ENCODE results near the gene EFHC1.
"Not testable (repeated sequence)": the region's sequence is repeated elsewhere in the genome, so short reads cannot be mapped to it uniquely, and the experiment has no call there.

EFHC1 gene

DNA sequence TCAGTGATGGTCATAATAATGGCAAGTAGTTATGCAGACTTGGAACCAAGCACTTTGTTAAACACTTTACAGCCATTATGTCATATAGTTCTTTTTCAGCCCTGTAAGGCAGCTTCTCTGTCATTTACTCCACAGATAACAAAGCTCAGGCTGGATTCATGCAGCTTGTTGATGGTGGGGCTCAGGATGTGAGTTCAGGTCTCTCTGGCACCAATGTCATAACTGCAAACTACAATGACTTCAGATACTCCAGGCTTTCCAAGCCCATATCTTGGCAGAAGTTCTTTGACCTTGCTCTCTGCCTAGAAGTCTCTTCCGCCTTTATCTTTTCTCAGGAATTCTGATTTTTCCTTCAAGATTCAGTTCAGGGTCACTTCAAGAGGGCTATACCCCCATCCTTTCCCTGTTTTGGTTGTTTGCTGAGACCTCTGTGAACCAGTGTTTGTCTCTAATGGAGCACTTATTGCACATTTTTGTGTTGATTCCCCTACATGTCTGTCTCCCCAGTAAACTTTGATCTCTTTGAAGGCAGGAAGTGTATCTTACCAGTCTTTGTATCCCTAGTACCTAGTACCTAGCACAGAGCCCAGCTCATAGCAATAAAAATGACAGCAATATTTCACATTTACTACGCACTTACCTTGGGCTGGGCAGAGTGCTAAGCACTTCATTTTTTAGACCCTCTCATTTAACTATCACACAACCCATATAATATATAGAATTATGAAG lies 19.7 kb upstream of the EFHC1 start:
- DNase-seq, result no peak

DNA sequence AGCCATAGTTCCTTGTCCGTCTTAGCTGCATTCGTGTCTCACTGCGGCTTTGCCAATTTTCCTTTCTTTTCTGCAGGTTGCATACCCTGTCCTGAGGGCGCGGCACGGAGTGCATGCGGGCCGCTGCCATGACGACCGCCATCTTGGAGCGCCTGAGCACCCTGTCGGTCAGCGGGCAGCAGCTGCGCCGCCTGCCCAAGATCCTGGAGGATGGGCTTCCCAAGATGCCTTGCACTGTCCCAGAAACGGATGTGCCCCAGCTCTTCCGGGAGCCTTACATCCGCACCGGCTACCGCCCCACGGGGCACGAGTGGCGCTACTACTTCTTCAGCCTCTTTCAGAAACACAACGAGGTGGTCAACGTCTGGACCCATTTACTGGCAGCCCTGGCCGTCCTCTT lies 17.1 kb upstream of the EFHC1 start:
- DNase-seq, result no peak

DNA sequence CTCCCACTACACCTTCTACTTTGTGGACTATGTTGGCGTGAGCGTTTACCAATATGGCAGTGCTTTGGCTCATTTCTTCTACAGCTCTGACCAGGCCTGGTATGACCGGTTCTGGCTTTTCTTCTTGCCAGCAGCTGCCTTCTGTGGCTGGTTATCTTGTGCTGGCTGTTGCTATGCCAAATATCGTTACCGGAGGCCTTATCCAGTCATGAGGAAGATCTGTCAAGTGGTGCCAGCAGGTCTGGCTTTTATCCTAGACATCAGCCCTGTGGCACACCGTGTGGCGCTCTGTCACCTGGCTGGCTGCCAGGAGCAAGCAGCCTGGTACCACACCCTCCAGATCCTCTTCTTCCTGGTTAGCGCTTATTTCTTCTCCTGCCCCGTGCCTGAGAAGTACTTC lies 16.5 kb upstream of the EFHC1 start:
- DNase-seq, result no peak

DNA sequence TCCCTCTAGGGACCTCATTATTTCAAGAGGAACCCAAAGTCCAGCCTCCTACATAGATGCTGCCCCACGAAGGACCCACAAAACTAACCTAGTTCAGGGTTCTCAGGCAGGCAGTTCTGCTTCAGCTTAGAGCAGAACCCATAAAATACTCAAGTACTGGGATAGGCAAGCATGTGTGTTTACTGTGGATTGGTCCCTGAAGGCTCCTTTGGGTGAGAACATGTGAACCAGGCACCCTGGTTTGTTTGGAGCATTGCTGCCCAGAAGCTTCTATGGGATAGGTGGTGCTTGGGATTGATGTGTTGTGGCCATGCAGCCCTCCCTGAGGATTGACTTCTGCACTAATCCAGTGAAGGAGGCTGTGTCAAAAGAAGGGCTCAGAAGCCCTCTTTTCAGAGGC lies 14.9 kb upstream of the EFHC1 start:
- DNase-seq, result no peak

DNA sequence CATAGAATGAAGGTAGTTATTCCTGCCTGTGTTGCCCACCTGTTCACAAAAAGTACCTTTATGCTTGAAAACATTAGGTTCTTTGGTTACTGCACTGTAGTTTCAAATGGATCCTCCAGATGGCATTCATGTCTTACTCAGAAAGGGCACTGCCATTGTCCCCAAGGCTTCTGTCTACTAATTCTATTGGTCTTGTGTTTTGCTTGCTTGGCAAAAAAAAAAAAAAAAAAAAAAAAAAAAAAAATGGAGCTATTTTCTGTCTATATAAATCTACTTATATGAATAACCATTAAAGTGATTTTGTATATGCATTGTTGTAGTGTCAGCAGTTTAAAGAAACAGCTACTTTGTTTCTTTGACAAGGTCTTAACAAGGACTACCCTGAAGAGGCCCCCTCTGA lies 12.7 kb upstream of the EFHC1 start:
- peak in 1 of 2 experiments; percentile 5 for DNase-seq

DNA sequence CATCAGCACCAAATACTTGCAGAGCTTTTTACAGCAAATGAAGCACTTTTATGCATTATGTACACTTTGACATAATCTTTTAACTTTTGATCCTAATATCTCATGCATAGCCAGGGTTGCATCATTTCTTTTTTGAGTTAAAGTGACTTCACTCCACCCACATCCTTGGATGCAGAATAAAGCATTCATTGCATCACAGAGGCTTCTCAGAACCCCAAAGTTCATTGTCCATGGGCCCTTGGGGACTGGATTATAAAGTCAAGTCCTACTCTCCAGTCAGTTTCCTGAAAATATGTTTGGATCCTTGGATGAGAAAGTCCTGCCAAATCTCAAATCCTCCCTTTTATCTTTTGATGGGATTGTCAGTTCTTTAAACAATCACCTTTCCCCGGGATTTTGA lies 10.6 kb upstream of the EFHC1 start:
- DNase-seq, result no peak

DNA sequence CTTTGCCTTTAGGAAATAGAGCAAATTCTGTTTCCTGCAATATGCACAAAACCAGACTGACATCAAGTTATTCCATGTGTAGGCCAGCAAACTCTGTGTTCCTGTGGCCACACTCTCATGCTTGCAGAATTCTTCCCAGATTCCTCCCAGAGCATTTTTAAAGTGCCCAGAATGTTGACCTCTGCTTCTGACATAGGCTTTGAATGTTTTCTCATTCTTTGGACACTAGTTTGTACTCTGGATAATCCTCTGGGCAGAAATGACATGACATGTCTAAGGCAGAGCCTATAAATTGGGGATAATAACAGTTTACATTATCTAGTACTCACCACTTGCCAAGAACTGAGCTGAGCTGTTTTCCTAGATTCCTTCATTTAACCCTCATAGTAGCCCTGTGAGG lies 9.2 kb upstream of the EFHC1 start:
- no peak for DNase-seq

DNA sequence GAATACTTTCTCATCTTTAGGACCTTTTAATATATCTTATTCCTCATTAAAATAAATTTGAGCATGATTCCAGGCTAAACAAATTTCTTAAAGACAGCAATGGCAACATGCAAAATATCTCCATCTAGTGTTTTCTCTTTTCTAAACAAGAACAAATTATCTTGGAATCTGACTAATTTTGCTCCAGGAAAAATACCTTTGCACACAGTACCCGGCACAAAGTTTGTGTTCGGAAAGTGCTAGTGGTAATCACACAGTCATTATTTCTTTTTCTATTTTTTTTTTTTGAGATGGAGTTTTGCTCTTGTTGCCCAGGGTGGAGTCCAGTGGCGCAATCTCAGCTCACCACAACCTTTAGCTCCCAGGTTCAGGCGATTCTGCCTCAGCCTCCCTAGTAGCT lies 8.2 kb upstream of the EFHC1 start:
- no peak for DNase-seq

DNA sequence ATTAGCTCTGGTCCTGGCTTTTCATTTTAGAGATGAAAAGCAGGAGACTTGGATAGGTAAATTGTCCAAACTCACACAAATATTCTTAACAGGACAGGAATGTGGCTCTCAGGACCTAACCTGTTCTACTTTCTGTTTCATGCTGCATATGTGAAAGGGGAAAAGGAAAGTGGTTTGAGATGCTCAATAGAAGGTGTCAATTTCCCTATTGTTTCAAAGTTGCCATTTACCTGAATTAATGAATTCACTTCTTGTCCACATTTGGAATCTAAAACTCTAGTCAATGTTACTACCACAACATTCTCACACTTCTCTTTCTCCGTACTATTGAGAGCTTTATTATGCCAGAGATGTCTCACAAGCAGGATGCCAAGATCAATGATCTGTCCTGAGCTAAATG lies 4.8 kb upstream of the EFHC1 start:
- DNase-seq, result no peak

DNA sequence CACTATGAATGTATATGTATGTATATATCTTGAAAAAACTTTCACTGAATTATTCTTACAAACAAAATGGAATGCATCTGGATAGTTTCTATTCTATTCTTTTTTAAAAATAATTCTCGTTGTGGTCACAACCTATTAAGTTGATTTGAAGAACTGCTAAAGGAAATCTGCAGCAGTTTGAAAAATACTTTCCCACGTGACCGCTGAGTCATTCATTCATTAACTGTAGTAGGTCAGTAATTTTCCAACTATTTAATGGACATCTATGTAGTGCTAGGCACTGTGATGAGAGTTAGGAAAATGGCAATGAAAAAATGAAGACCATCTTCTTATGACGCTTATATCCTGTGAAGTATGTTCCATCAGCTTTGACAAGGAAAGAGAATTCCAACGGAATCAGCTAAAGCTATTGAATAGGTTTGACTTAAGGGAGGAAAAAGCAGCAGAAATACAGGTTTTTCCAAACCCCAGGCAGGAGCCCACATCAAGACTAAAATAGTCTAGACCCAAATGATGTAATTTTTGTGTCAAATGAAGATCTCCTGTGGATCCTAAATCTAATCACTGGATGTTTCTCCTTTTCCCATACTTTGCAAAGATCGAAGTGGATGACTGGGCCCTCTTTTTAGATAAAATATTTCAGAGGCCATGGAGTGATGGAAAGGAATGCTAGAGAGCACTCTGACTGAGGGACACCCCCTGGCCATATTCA lies 4.1 kb upstream of the EFHC1 start:
- no peak for DNase-seq

DNA sequence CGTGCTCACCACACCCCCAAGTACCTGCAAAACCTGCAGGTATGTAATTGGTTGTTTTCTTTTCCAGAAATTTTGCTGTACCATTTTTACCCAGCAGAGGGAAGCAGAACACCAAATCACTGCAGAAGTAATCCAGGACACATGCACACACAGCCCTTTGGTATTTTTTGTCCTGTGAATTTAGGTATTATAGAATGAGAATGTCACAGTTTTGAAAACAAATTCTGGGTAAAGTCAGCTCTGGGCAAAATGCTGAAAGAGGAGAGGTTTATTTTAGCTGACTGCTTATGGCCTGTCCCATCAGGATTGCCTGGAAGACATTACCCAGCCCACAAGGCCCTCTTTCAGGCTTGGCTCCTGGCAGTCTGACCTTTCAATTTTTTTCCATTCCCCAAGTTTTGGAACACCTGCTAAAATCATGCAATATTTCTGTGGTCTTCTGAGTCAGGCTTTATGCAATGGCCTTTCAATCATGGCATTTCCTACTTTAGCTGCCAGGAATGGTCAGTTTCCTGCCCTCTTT lies 3.5 kb upstream of the EFHC1 start:
- peak; percentile 23 to 46 for DNase-seq

DNA sequence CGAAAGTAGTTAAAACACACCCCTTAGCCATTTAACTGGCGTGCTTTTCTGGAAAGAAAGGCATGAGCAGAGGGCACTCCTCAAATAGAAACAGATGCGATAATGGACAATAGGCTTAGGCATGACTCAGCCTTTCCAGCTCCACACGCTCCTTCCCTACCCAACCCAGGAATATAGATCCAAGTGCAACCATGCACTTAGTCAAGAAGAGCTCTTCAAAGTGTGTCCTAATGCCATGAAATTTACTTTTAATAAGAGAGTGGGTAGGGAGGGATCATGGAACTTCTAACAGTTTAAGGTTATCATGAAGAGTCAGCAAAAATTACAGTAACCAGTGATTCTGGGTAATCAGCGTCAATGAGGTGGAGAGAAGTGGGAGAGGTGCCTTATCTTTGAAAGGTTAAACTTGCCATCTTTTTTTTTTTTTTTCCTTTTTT lies 2.4 kb upstream of the EFHC1 start:
- no peak for DNase-seq

DNA sequence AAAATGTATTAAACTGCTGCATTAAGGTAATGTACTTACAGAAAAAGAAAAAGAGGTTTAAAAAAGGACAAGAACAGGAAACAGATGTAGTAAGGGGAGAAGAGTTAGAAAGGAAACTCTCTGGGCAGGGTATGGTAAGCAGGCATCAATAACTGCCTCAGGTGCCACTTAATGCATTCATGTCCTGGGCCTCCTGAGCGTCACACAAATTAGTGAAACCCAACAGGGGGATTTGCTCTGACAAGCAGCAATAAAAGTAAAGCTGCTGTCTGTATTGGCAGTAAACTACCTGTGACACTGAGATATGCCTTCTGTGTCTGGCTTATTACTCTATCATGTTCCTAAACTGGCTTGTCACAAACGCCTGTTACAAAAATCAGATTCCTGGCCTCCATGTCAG lies 1.5 kb upstream of the EFHC1 start:
- DNase-seq, result no peak

DNA sequence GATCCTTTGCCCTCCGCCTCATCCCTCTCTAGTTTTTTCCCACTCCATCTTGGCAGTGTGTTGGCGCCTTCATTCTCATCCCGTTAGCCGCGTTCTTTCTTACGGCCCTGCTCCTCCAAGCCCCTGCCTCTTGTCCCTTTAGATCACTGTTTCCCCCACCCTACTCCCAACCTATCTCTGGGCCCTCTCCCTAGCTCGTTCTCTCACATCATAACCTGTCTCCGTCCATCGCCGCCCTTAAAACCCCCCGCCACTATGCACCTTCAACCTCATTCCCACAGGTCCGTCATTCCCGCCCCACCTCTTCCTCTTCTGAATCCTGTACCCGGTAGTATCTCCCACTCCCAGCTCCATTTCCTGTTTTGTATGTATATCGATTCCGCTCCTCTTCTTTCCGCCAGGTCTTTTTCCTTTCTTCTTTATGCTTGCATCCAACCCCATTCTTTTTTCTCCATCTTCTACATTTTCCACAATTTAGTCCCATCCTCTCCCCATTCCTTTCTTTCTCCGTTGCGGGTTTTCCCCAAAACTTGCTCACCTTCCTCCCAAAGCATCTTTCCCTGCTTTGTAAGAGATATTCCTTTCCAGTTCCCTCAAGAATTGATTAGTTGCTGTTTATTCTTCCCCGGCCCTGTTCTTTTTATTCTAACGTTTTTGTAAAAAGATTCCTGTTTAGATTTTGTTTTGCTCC lies 671 bp downstream of the EFHC1 start:
- DNase-seq, result peak; percentile 33 to 60

DNA sequence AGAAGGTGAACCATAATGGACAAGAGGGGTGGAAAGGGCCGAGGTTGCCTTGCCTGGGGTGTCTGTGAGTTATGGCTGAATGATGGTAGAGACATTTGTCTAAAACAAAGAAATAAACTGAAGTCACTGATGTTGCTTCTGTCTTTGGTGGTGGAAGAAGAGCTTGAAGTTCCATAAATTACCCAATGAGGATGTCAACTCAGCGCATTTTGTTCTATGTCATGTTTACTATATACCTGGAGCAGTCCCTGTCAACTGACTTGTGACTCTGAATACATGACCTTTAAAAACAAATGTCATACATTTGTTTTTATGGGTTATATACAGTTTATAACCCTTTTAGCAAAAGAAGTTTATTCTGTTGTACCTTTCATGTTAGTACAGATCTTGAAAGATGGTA lies 2.0 kb downstream of the EFHC1 start:
- no peak for DNase-seq

DNA sequence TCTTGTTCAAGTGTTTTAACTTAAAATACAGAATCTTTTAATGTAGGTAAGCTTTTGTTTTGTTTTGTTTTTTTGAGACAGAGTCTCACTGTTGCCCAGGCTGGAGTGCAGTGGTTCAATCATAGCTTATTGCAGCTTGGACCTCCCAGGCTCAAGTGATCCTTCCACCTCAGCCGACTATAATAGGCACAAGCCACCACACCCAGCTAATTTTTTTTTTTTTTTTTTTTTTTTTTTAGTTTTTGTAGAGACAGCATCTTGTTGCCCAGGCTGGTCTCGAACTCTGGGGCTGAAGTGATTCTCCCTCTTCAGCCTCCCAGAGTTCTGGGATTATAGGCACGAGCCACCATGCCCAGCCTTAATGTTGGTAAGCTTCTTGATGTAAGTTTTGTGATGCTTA lies 3.3 kb downstream of the EFHC1 start:
- no peak for DNase-seq

DNA sequence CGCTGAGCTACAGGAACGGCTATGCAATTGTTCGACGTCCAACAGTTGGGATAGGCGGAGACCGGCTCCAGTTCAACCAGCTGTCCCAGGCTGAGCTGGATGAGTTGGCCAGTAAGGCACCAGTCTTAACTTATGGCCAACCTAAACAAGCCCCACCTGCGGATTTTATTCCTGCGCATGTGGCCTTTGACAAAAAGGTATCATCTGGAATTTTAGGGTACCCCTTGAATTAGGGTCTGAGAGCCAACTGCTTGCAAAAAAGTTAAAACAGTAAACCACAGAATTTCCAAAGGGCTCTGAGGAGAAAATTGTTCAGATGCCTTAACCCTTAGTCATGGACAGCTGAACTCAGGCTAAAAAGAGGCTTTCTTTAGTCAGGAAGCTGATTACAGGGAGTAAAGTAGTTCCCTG lies 3.8 kb downstream of the EFHC1 start:
- DNase-seq, result no peak

DNA sequence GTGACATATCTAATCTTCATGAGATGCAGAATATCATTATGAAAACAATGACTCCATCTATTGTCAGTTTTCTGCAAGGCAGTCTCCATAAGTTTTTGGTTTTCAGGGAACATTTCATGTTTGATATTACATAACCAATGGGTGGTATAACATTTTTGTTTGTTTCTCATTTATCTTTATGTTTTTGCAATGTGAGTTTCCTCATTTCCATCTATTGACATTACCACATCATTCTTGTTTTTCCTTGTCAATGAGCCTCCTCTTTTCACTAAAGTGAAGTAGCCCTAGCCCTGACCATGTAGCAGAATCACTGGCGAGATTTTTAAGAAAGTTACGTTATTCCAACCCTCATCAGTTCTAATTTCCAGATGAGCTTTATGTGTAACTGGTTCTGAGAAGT lies 4.4 kb downstream of the EFHC1 start:
- DNase-seq, result no peak

DNA sequence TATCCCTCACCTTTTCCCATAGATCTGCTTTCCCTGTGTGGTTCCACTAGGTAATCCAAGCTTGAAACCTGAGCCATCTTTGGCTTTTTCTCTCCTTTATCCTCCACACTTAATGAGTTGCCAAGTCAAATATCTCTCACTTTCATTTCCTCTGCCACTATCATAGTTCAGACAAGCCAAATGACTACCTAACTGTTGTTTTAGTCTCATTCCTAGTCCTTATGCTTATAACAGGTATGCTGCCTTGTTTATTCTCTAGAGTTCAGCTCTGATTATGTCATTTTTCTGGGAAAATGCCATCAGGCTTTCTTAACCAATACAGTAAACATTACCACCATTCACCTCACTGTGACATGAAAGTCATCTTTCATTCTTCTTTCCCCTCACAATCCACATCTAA lies 6.5 kb downstream of the EFHC1 start:
- no peak for DNase-seq

DNA sequence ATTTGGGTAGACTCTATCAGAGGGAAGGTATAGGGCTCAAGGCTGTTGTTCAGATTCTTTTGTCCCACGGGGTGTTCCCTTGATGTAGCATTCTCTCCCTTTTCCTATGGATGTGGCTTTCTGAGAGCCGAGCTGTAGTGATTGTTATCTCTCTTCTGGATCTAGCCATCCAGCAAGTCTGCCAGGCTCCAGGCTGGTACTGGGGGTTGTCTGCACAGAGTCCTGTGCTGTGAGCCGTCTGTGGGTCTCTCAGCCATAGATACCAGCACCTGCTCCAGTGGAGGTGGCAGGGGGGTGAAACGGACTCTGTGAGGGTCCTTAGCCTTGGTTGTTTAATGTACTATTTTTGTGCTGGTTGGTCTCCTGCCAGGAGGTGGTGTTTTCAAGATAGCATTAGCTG lies 13.2 kb downstream of the EFHC1 start:
- not testable (repeated sequence) for DNase-seq

DNA sequence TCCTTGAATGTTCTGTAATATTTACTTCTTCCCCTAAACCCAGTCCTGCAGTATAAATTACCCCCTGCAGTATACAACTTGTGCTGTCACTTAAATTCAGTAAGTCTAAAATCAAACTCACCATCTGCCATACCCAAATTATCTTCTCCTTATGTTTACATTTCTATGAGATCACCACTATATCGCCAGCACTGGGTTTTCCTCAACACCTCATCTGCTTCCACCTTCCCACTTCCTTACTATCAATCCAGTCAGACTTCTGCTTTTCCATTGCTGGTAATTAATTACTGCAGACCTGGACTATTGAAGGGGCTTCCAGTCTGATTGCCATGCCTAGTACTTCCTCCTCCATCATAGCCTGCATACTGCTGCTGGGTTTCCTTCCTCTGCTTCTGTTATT lies 15.2 kb downstream of the EFHC1 start:
- no peak for DNase-seq

DNA sequence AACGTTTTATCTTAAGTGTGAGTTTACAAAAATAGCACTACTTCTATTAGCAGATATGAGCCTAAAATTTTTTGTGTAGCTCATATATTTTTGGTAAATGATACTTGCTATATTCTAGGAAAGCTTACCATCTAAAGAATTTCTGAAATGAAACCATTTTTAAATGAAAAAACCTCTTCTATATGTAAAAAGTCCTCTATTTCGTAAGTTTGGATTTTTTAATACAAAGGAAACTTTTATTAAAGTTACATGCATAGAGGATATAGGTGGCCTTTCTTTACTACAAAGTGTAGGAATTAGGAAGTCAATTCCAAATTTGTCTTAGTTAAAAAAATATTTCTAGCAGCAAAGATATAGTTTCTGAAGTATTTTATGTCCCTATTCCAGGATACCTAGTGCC lies 18.8 kb downstream of the EFHC1 start:
- no peak for DNase-seq

DNA sequence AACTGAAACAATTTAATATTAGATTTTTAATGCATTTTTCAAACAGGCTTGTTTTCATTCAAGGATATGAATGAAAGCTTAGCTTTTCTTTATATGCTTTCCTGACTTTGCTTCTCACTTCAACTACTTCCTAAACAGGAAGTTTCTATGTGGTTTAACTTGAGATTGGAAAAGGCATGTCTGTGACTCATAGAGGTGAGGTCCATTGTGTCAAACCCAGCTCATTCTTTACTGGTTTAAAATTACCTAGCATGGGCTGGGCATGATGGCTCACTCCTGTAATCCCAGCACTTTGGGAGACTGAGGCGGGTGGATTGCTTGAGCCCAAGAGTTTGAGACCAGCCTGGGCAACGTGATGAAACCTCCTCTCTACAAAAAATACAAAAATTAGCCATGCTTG lies 34.4 kb downstream of the EFHC1 start:
- no peak for DNase-seq

DNA sequence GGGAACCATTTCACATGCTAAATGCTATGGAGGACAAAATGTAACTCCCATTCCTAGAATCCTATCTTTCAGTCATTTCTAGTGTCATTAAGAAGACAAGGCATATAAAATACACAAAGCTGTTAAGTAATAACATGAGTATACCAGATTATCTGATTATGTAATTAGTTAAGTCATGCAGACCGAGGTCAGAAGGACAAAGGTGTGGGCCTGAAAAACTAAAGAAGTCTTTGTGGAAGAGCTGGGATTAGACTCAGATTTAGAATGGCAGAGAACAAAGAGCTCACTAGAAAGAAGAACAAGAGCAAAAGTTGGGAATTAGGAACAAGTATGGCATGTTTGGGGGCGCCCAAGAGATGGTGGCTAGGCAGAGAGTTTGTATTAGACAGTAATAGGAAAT lies 37.0 kb downstream of the EFHC1 start:
- DNase-seq, result no peak
